Tongue (tissue), 3 donors: Measurements from ENCODE around the gene CENPM. TPM values are rescaled to one million over a fixed set of nuclear protein-coding genes. Genes with fewer than 3 reads are reported as not detected.

Experiments
- DNase-seq: peaks from one replicate; pipeline ENCODE4 v3.0.0-alpha.2; 2015
- small RNA-seq: library from RNA; depleted of rRNA; stranded (forward); fragments of <200 nt; gene quantifications from one replicate; pipeline ENCODE3, GENCODE V24; 2014; ENCODE audit warnings: low replicate concordance
- total RNA-seq: library from RNA; depleted of rRNA; stranded (reverse); fragments of >200 nt; gene quantifications from one replicate; pipeline ENCODE4 v1.2.3, GENCODE V29; 2014

CENPM gene
- total RNA-seq, 1 donor from 2014 or later = 6.1 TPM

- no peak for DNase-seq
Observed at GRCh38 chr22:41893591-41894375, 53.2 kb downstream of the CENPM start.

DNA sequence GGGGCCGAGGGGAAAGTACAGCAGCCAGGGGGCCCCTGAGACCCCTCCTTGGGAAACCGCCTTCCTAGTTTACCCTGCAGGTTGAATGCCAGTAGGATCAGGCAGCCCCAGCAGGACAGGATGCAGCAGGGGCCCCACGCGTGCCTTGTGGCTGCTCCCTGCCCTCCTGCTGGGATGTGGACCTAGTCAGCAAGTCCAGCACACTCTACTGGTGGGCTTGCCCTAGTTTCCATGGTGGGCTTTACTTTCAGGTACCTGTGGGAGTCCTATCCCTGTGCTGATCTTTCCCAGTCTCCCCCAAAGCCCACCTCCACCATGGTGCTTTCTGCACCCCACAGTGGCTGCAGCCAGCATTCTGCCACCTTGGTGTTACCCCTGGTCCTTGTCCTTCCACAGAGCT, 54.2 kb downstream of the CENPM start:
- no peak for DNase-seq

- DNase-seq = no peak
Observed at GRCh38 chr22:41891407-41891806, 55.5 kb downstream of the CENPM start.

Small RNA genes lying within 50 kb of the gene (small RNA-seq; reads per million reads assigned to genes)
- 1.3 reads per million, percentile 87 among the genes with 10 or more reads in this experiment for gene MIR33A

Other genes with a start within 250 kb of the CENPM start
- gene MEI1, start 247.6 kb downstream of the CENPM start, total RNA-seq = not detected
- gene CCDC134, start 146.5 kb downstream of the CENPM start, total RNA-seq = 16.5 TPM
- gene SREBF2, start 114.0 kb downstream of the CENPM start, total RNA-seq = 47.6 TPM
- not detected for gene SHISA8, start 32.1 kb downstream of the CENPM start, total RNA-seq
- gene TNFRSF13C, start 20.3 kb downstream of the CENPM start, total RNA-seq = 1.0 TPM
- 0.51 TPM for gene SEPTIN3, start 22.3 kb upstream of the CENPM start, total RNA-seq
- 2.8 TPM for gene WBP2NL, start 51.6 kb upstream of the CENPM start, total RNA-seq
- gene NAGA, start 123.7 kb upstream of the CENPM start, total RNA-seq = 27.1 TPM
- 18.6 TPM for gene PHETA2, start 127.1 kb upstream of the CENPM start, total RNA-seq
- 31.1 TPM for gene SMDT1, start 132.5 kb upstream of the CENPM start, total RNA-seq
- 68.3 TPM for gene NDUFA6, start 143.6 kb upstream of the CENPM start, total RNA-seq
- 0.41 TPM for gene CYP2D6, start 183.7 kb upstream of the CENPM start, total RNA-seq